UCSD-AML1 (cell line): ENCODE data around the gene WAC.

Source experiments
- DNase-seq: peaks from one replicate; lab custom pipeline; 2025; ENCODE audit not compliant: unreplicated experiment; lab: John Stamatoyannopoulos, UW

The WAC gene

GRCh38 chr10:28666751-28667467 lies 134.0 kb downstream of the WAC start:
- no peak for DNase-seq

GRCh38 chr10:28668363-28669226 lies 135.7 kb downstream of the WAC start:
- no peak for DNase-seq

DNA sequence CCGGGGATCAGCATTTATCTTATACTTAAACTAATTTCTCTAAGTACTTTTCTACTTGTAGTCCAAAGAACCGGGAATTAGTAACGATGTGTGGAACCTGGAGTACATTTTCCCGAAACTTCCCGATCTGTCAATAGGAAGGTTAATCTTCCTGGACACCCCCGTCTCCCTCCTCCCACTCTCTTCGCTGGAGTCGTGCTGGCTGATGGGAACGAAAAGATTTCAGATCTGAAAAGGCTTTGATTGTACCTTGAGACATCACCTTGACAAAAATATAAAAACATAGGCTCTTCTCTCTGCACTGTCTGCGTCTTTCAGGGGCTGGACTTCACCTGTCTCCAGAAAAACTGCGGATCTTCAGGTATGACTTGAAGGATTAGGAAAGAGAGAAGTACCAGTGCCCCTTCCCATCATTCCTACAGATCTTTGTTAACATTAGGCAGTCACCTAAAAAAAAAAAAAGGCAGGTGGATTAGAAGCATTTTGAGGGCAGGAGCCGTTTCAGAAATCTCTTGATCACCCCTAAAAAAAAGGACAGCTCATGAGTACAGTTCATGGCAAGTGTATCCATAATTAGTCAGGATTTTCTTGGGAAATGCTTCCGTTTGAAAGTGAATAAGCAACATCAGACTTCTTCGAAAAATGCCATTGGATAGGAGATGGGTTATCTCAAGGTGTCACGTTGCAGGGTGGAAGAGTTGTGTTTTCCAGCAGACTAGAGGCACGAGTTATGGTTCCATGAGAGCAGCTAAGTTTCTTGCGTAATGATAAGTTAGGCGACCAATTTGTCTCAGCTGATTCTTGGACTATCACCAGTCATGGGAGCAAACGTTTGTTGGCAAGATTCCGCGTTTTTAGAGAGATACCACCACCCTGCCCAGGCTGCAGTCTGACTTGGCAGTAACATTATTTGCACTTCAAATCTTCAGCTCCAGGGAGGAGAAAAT lies 136.6 kb downstream of the WAC start:
- no peak for DNase-seq
